ENCODE results near the gene MAP9.

DNA sequence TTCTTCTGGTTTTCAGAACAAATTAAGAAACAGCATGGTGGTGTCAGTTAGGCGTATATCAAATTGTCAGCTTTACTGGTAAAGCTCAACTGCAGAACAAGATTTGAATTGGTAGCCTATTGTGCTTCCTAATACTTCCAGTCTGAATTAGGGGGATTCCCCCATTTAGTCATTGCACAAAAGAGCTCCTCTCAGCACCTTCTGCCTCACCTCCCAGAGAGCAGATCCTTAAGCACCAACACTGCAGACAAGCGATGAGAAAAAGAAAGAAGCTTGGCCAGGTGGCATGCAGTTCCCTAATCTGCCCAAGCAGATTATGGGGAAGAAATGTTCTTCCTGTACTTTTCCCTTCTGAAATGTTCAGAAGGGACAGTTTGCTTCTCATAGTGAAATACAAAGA, 9.2 kb downstream of the MAP9 start:
- TF ChIP-seq CTCF (IDR thresholded peaks at IDR 0.05; ENCODE audit: borderline replicate concordance, extremely low read depth, low read length, poor library complexity, severe bottlenecking) = no peak
- TF ChIP-seq EZH2 (IDR thresholded peaks at IDR 0.05; ENCODE audit: borderline replicate concordance, low read depth, low read length, severe bottlenecking) = no peak
